SU-DHL-6 (cell line): ENCODE measurements around the gene CDC16.

ENCODE experiments used
- EZH2phosphoT487 ChIP-seq: fragments of 200-600 bp; sonication (generic), shearing (Covaris generic); conservative IDR thresholded peaks from 2 replicates; pipeline ENCODE4 v1.6.1; 2018; ENCODE audit warnings: mild to moderate bottlenecking, antibody characterized with exemption, low read length, moderate library complexity, mixed read lengths
- TF ChIP-seq, protein P1 (sequence below): fragments of 200-600 bp; sonication (generic); IDR thresholded peaks from one replicate; pipeline ENCODE4 v1.5.1; 2017; ENCODE audit warnings: antibody characterized with exemption, mild to moderate bottlenecking, low read length, moderate library complexity; ENCODE audit not compliant: insufficient read depth, poor library complexity, severe bottlenecking

DNA sequence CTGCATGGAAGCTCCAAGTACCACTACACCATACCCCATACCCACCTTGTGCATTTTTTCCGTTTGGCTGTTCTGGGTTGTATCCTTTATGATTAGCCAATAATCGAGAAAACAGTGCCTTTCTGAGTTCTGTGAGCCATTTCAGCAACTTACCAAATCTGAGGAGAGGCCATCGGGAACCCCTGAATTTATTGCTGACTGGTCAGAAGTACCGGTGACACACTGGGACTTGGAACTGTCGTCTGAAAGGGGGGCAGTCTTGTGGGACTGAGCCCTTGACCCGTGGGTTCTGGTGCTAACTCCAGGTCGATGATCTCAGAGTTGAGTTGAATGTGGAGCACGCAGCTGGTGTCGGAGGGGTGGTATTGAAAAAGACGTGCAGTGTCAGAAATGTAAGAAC, 61.8 kb downstream of the CDC16 start:
- TF ChIP-seq, protein P1, sequence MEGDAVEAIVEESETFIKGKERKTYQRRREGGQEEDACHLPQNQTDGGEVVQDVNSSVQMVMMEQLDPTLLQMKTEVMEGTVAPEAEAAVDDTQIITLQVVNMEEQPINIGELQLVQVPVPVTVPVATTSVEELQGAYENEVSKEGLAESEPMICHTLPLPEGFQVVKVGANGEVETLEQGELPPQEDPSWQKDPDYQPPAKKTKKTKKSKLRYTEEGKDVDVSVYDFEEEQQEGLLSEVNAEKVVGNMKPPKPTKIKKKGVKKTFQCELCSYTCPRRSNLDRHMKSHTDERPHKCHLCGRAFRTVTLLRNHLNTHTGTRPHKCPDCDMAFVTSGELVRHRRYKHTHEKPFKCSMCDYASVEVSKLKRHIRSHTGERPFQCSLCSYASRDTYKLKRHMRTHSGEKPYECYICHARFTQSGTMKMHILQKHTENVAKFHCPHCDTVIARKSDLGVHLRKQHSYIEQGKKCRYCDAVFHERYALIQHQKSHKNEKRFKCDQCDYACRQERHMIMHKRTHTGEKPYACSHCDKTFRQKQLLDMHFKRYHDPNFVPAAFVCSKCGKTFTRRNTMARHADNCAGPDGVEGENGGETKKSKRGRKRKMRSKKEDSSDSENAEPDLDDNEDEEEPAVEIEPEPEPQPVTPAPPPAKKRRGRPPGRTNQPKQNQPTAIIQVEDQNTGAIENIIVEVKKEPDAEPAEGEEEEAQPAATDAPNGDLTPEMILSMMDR, result no peak
- no peak for TF ChIP-seq EZH2phosphoT487
